ENCODE measurements around the gene PREPL.
"Not testable (repeated sequence)": the region's sequence is repeated elsewhere in the genome, so short reads cannot be mapped to it uniquely, and the experiment has no call there.

PREPL gene

DNA sequence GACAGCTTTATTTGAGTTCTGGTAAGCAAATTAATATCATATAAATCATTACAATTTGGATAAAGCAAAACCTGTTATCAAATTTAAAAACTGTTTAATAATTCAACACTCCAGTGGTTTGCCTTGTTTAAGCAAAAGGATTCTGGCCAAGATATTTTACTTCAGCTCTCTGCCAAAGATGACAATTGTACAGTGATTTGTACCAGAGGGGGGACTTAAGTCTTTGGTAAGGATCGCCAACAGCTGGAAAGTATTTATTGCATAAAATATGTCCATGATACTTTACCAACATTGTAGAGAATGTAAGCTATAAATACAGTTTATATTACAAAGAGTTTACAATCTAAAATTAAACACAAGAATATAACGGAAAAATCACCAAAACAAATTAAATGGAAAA lies 13.8 kb downstream of the PREPL start:
- no peak for DNase-seq

DNA sequence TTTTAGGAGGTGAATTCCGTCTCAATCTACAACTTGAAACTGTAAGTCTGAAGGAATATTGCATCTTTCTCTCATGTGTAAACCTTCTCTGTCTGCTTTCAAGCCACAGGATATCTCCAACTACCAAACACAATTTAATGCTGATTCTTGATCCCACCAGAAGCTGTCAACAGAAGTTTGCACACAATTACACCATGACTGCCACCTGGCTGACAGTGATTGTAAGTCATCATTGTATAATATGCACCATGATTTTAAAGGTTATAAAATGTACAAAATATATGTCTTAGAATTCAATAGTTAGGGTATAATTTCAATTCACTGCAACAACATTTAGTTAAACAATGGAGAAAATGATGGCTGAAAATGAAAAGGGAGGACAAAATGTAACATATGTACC lies 18.4 kb downstream of the PREPL start:
- no peak for DNase-seq

DNA sequence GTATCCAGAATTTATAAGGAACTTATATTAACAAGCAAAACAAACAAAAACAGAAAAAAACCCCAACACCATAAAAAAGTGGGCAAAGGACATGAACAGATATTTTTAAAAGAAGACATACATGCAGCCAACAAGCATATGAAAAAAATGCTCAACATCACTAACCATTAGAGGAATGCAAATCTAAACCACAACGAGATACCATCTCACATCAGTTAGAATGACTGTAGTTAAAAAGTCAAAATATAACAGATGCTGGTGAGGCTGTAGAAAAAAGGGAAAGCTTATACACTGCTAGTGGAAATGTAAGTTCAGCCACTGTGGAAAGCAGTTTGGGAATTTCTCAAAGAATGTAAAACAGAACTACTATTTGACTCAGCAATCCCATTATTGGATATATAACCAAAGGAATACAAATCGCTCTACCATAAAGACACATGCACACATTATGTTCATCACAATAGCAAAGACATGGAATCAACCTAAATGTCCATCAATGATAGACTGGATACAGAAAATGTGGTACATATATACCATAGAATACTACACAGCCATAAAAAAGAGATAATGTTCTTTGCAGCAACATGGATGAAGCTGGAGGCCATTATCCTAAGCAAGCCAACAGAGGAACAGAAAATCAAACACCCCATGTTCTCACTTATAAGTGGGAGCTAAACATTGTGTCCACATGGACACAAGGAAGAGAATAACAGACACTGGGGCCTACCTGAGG lies 25.3 kb downstream of the PREPL start:
- no peak for DNase-seq

DNA sequence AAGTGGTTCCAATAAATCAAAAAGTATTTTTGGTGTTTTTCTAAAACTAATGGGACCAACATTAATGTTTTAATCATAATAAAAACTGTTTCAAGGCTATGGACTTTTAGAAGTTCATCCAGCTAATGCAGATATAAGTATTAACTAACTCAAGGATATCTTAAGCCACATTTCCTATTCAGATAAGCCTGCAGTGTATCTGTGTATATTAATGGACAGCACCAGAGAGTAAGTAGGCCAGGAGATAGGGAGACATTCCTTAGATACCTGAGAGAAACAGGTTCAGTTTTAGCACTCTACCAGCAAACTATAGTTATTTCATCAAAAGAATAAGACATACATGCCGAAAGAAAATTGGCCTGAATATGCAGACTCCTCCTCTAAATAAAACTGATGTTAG lies 27.3 kb downstream of the PREPL start:
- no peak for DNase-seq

DNA sequence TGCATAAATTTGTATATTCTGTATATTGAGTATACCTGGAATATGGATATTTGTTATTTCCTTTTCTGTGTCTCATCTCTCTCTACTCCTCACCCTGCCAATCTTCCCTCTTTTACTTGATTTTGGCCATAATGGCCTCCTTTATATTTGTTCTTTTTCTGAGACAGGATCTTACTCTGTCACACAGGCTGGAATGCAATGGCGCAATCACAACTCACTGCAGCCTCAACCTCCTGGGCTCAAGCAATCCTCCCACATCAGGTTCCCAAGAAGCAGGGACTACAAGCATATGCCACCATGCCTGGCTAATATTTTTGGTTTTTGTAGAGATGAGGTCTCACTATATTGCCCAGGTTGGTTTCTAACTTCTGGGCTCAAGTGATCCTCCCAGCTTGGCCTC lies 30.5 kb downstream of the PREPL start:
- no peak for DNase-seq

DNA sequence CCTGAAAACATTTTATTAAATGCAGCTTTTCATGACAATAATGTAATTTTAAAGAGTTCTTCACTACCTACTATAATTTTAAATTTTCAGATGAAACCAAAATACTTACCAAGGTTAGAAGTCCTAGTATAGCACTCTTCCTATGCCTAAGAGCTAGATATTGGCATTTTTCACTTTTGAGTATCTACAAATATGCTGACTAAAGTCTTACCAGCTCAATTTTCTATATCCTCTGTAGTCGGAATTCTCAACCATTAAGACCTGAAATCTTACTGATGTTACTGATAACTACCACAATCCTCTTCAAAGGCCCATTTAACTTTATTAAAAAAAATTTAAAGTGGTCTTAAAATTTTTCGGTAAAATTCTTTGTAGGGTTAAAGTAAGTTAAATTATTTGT lies 32.0 kb downstream of the PREPL start:
- no peak for DNase-seq

DNA sequence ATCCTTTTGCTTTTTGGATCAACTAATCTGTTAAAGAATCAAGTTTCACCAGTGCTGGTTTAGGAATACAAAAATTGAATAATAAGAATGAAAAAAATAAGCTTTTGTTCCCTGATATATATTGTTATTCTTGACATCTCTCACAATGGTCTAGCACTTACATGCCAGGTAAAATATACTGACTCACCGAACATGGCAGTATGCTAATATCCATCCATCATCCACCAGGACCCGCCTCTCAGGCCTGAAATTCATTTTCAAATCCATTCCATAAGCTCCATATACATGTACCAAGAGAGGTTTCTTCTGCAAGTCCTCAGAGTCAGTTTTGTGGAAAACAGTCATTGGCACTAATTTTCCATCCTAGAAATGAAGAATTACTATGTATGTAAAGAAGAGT lies 32.5 kb downstream of the PREPL start:
- no peak for DNase-seq

DNA sequence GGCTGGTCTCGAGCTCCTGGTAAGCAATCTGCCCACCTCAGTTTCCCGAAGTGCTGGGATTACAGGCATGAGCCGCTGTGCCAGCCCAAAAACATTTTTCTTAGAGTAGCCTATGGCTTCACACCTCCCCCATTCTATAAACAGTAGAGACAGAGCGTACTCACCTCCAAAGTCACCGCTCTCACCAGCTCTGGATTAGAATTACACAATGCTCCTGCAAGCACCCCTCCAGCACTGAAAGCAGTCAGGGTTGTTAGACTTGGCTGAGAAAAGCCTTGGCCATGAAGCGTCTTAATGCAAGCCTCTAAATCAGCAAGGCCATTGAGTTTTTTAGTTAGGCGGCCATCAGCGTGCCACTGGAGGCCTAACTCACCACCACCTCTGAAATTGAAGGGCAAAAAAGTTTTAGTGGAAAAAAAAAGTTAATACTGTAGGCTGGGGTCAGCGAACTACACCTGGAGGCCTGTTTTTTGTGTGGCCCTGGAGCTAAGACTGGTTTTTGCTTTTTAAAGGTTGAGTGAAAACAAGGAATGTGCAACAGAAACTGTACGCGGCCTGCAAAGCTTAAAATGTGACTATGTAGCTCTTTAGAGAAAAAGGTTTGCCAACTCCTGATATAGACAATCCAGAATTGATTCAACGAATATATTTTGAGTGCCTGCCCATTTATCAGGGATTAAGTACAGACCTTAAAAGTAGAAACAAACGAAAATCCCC lies 34.6 kb downstream of the PREPL start:
- no peak for DNase-seq

DNA sequence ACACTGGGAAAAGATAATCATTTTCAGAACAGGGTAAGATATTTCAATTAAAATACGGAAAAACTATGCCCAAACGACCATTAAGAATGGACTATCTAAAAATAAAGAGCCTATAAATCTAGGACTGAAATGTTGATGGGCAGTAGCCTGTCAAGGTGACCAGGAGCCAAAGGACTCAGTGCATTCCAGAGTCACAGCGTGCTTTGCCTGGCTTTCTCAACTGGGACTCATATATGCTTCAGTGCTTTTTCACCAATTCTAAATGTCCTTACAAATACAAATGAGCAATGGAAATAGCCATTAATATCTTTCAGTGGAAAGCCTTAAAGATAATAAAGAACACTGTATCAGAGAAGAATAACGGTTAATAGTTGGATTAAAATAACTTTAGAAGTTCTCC lies 35.4 kb downstream of the PREPL start:
- DNase-seq = no peak

DNA sequence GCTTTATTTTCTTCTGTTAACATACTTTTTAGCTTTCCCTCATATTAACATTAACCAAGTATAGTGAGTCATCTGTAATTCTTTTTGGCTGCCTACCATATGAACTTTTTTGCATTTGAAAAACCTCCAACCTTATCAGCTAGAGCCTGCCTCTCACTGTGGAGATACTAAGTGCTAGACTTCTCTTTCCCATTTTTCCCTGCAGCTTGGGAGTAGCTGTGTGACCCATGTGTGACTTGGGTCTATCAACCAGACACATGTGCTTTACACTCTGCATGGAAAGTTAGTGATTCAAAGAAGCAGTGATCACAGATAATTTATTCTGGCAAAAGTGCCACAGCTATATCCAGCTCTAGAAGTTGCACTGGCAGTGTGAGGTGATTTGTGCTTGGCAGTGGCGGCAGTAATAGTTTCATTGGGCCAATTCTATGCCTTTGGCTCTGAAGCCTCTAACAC lies 36.3 kb downstream of the PREPL start:
- no peak for DNase-seq

DNA sequence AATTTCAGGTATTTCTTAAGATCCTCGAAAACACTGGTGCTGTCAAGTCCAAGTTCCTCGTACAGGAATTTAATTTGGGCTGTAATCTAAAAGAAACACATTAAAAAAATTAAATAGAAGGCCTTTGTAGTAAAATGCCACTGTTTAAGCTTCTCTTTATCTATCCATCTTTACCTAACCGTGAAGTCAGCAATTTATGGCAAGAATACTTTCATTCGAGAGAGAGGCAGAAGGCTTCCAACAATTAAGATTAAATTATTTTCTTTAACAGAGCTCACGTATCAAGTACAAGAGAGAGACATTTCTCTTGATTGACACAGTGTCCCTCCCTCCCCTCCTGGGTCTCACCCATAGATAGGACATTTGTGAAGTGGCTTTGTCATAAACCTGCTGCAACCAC lies 39.9 kb downstream of the PREPL start:
- DNase-seq = no peak

DNA sequence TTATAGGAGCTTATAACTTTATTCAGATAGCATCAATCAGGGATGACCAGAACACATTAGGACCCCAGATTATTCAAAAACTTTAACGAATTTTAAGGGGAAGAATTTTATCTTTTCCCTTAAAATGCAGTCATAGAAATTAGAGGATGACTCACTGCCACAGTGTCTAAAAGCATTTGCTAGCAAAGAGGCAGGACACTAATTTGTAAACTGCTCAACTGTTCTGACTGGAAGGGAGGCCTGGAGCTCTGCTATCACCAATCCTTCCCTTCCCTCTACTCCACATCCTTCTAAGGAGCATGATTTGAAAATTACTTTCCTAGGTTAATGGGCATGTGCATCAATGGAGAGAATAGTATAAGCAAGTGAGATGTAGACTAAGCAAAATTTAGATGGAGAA lies 40.5 kb downstream of the PREPL start:
- DNase-seq = no peak

DNA sequence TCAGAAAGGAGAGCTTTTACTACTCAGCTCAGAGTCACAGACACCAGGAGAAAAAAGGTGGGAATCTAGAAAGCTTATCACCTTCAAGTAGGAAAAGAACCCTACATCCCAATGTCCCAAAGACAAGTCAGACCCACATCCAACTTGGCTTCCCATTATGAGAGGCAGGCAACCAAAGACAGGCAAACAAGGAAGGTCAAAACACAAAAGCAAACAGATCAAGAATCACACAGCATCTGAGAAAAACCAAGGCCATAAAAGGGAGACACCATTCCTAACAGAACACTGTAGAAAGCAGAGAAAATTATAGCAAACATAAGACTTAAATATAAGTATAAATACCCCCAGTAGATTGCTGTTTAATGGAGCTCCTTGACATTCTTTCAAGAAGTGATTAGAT lies 45.3 kb downstream of the PREPL start:
- DNase-seq = no peak

DNA sequence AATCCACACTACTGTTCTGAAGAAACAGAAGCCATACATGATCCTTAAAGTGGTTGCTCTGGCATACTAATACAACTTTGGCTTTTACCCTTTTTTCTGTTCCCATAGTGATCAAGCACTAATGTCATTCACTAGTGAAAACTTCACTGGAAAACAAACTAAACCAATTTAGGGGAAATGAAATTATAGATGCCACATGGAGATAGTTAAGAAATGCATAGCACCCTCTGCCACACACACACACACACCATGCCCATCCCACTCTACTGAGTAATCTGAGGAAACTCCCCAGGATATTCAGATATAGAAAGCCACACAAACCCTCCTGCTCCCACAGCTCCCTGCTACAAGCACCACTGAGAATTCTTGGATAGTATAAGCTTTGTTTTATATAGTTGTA lies 46.9 kb downstream of the PREPL start:
- DNase-seq = no peak

DNA sequence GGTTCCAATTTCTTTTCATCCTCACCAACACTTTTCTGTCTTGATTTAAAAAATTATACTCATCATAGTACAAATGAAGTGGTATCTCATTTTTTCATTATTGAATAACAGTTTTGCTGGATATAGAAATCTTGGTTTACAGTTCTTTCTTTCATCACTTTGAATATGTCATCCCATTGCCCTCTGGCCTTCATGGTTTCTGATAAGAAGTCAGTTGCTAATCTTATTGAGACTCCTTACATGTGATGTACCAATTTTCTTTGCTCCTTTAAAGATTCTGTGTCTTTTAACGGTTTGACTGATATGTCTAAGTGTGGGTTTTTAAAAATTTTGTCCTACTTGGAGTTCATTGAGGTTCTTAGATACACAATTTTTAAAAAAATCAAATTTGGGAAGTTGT lies 51.0 kb downstream of the PREPL start:
- DNase-seq = no peak

DNA sequence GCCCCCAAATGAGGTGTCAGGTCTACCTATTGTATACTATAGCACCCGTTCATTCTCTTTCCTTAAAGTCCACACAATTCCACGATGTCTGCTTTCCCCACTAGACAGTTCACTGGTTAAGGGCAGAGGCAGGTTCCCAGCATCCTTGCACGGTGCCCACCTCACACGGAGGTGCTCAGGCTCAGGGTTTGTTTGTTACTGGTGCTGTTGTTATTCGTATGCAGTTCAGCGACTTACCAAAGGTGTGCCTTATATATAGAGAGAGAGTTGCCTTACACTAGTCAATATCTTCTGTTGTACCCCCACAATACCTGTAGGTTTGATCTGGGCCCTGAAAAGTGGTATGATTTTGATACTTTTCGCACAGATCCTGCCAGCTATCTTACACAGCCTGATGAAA lies 55.4 kb downstream of the PREPL start:
- no peak for DNase-seq

DNA sequence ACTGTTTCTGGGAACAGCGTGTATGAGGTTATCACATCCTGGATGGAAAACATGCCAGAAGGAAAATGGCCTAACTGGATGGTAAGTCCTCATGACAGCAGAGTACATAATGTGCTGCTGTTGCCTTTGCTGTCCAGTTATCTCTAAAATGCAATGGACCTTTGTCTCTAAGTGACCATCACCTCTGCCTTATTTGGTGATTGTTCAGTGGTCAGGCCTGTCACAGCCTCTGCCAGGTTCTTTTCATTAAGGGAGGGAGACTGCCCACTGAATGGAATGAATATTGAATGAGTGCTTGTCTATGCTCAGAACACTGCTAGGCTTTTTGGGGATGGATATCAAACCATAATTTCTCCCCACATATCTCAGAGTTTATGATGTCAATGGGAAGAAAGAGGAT lies 57.0 kb downstream of the PREPL start:
- DNase-seq = no peak

DNA sequence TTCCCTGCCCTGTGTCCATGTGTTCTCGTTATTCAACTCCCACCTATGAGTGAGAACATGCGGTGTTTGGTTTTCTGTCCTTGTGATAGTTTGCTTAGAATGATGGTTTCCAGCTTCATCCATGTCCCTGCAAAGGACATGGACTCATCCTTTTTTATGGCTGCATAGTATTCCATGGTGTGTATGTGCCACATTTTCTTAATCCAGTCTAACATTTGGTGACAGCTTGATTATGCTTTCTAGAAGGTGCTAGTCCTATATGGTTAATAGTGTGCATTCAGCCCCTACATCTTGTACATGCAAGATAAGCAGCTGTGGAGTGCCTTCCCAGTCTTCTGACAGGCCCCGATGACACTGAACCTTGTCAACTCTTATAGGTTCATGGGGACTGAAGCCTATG lies 57.5 kb downstream of the PREPL start:
- DNase-seq = not testable (repeated sequence)

DNA sequence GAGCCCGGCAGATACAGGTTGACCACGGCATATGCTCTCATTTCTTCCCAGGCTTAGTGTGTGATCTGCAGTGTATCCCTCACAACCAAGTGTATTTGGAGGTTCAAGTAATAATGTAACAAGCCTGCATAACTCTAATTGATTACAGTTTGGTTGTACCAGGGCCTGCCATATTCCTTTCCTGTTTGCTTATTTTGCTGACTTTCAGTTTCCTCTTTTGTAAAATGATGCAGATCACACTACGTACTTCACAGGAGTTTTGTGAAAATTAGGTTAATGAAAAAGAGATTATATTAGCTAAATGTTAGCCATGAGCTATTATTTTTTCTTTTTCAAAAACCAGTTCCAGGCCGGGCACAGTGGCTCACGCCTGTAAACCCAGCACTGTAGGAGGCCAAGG lies 60.2 kb downstream of the PREPL start:
- DNase-seq = no peak

DNA sequence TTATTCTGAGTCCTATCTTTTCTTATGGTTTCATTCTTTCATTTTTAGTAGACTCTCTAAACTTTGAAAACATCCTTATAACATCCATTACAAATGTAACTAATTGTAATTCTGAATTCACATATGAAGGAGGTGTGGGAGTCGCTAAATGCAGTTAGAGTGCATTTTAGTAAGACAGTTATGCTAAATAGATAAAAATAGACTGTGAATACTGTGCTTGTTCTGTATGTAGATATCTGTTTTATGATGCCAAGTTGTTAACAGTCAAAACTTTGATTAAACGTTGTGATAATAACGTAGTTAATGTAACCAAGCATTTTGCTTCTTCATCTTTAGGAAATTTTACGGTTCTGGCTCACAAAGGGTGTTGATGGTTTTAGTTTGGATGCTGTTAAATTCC lies 61.7 kb downstream of the PREPL start:
- no peak for DNase-seq

DNA sequence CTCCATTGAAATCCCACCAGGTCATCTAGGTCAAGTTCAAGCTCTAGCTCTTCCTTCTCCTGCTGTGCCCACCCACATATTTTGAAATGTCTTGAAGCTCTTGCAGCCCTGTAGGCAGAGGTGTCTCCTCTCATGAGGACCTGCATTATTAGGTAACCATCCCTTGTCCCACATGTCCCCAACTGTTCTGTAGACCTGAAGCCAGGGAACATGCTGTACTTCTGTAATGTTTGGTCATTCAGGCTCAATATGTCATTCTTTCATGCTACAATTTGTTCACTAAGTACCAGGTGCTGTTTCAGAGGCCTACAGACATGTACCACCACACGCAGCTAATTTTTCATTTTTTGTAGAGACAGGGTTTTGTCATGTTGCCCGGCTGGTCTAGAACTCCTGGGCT lies 63.9 kb downstream of the PREPL start:
- DNase-seq = no peak

DNA sequence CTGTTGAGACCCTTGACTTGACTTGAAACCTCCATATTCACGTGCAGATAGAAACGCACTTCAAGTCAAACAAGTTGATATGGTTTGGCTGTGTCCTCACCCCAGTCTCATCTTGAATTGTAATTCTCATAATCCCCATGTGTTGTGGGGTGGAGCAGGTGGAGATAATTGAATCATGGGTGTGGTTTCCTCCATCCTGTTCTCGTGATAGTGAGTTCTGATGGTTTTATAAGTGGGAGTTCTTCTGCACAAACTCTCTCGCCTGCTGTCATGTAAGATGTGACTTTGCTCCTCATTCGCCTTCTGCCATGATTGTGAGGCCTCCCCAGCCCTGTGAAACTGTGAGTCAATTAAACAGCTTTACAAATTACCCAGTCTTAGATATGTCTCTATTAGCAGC lies 64.6 kb downstream of the PREPL start:
- DNase-seq = no peak

DNA sequence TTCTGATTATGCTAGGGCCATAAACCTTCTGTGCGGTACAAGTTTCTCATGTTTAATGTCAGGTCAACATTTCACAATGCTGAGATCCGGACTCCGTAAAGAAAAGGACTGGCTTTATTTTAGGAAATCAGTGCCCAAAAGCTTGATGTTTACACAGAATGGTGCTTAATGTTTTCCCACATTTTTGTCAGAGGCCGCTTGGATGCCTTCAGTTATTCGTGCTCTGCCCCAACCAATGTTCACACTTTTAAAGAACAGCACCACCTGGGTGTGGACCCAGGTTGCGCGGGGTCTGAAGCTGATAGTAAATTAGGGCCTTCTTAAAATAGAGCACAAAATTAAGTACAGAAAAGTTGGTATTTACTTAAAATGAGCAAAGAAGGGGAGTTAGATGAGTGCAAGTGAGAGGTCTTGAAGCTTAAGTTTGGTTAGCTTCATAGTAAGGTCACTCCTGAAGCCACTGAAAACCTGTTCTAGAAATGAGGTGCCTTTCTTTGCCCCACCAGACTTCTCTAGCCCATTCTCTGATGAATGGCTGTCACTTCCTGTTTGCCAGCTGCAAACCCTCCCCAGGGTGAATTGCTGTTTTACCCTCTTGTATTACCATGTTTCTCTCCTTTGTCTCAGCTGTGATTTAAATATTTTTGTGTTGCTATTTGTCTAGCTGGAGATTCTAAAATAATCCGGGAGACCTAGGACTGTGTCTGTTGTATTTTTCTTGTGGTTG lies 65.5 kb downstream of the PREPL start:
- DNase-seq = no peak

DNA sequence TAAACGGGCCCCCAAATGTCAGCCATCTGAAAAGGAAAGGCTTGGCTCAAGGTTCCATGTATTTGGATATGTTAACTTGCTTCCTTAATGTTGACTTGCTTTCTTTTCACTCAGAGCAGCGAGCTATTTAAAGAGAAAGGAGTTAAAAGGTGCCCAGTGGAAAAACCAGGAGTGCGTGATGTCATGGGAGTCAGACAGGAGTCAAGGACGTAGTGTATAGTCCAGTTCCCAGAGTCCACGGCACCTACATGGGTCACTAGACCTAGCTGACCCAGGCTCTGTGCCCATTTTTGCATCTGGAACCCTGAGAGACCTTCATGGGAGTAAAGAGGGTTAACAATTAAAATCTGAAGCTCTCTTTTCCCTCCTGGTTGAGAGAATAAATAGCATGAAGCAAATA lies 66.2 kb downstream of the PREPL start:
- DNase-seq = no peak

All from cortex of kidney (tissue), 1 donor.